Coronary artery (tissue), 2 donors: ENCODE measurements around the gene FAM222A.
A peak's percentile ranks its signal among the peaks of the same experiment; 100 is the strongest.

Source experiments
- DNase-seq: peaks from one replicate; pipeline ENCODE4 v3.0.0-alpha.2; 2017; ENCODE audit warnings: low spot score
- H3K27ac ChIP-seq, 2 donors: fragments of 200-600 bp; sonication (generic); one replicate each; pipeline ENCODE4 v1.5.1; 2016 to 2019
- H3K4me3 ChIP-seq: fragments of 200-600 bp; sonication (generic); 2 replicates; pipeline ENCODE4 v1.5.1; 2016; ENCODE audit warnings: mild to moderate bottlenecking, moderate library complexity
- CTCF ChIP-seq: fragments of 200-600 bp; sonication (generic); IDR thresholded peaks from one replicate; pipeline ENCODE4 v1.5.1; 2019; ENCODE audit warnings: antibody characterized with exemption

Gene FAM222A

GRCh38 chr12:109744986-109745942, 31.6 kb downstream of the FAM222A start:
- no peak for DNase-seq
- H3K27ac ChIP-seq: no peak overlapping the region
- no peak for TF ChIP-seq CTCF
- H3K4me3 ChIP-seq: no peak overlapping the region

- no peak for TF ChIP-seq CTCF
- H3K27ac ChIP-seq: no peak overlapping the region
- DNase-seq: no peak
- no peak overlapping the region for H3K4me3 ChIP-seq
Observed at GRCh38 chr12:109752117-109753053, 38.8 kb downstream of the FAM222A start.

- no peak overlapping the region for H3K27ac ChIP-seq
- no peak for DNase-seq
- H3K4me3 ChIP-seq: no peak overlapping the region
- TF ChIP-seq CTCF: no peak
Observed at GRCh38 chr12:109753054-109753401, 39.4 kb downstream of the FAM222A start.

GRCh38 chr12:109753959-109754358, 40.3 kb downstream of the FAM222A start:
- no peak for TF ChIP-seq CTCF
- peak; percentile 7 for DNase-seq
- Histone ChIP-seq H3K4me3 (no peak overlapping the region), H3K27ac (no peak overlapping the region)

GRCh38 chr12:109756457-109756856, 42.8 kb downstream of the FAM222A start:
- no peak for DNase-seq
- no peak for TF ChIP-seq CTCF
- no peak overlapping the region for H3K27ac ChIP-seq
- H3K4me3 ChIP-seq: no peak overlapping the region

GRCh38 chr12:109757671-109758265, 44.1 kb downstream of the FAM222A start:
- peak; percentile 50 for DNase-seq
- no peak for TF ChIP-seq CTCF
- H3K4me3 ChIP-seq: no peak overlapping the region
- H3K27ac ChIP-seq: no peak overlapping the region
